Measurements from ENCODE around the gene MYO18B. TPM values are rescaled to one million over a fixed set of nuclear protein-coding genes. Genes with fewer than 3 reads are reported as not detected.

Gene MYO18B
- total and polyA plus RNA-seq, 2 donors (not counting 3 experiments of a cell fraction or from before 2014, with no cell fraction given), result 0.01 TPM; not detected in 1

- BruUV-seq (replicated peaks), result no TSS peak
- no peaks in the 10 kb centered on the region for H3K36me3 ChIP-seq (ENCODE audit: control insufficient read depth in 2 of 2, extremely low read depth in 1 of 2, insufficient read depth in 2 of 2, low read length in 2 of 2)
- POLR2A ChIA-PET, result no interaction called here
- H3K27me3 ChIP-seq (ENCODE audit: control insufficient read depth in 2 of 2, insufficient read depth in 2 of 2, low read length in 2 of 2), result no peaks in the 10 kb centered on the region
- H3K9ac ChIP-seq (replicated peaks; ENCODE audit: extremely low read depth, insufficient read depth, low read length), result no peak overlapping the region
- FAIRE-seq (no peak), DNase-seq (ENCODE audit: low read depth, low spot score) (no peak)
- no peak overlapping the region for H3K4me2 ChIP-seq (ENCODE audit: insufficient read depth, low read length)
- H3K4me1 ChIP-seq (ENCODE audit: control insufficient read depth, extremely low read depth, insufficient read depth, low read length), result no peaks in the 10 kb centered on the region
- dilution Hi-C loops (cut with MboI; ENCODE audit: extremely low pct_ligation_motif_present, low sequenced_read_pairs), result no loop called here
- no peaks in the 10 kb centered on the region for H3K79me2 ChIP-seq (ENCODE audit: control insufficient read depth, insufficient read depth, low read length)
- no peaks in the 10 kb centered on the region for H4K20me1 ChIP-seq (replicated peaks; ENCODE audit: control insufficient read depth, extremely low read depth, insufficient read depth, low read length)
- no peaks in the 10 kb centered on the region for H3K9me3 ChIP-seq (replicated peaks; ENCODE audit: control insufficient read depth, insufficient read depth, low read length)
- H3K27ac ChIP-seq (ENCODE audit: insufficient read depth, low read depth, low read length), result no peak overlapping the region
- H3K4me3 ChIP-seq (replicated peaks in 1 of 3; ENCODE audit: insufficient read depth in 1 of 3, low read depth in 1 of 3, low read length in 3 of 3), result no peak overlapping the region
- intact Hi-C loops (cut with micrococcal nuclease), result loop anchor here (5.0 kb wide), 2 partner anchors 61 to 339 kb away; no protein-coding TSS in a partner anchor
- no peaks in the 10 kb centered on the region for H3K9me1 ChIP-seq (replicated peaks; ENCODE audit: control insufficient read depth, extremely low read depth, insufficient read depth, low read length)
- H2AFZ ChIP-seq (ENCODE audit: low read depth, low read length), result no peak overlapping the region
- CTCF ChIA-PET, result interaction anchor here (0.9 to 4.5 kb wide), 4 partner anchors 42 to 239 kb away, joined by 3 to 34 read pairs (median 13); no protein-coding TSS in a partner anchor
- TF ChIP-seq FOS (IDR thresholded peaks at IDR 0.05; ENCODE audit: borderline replicate concordance, insufficient read depth, low read length) (no peak), GATA2 (IDR thresholded peaks at IDR 0.05; ENCODE audit: insufficient read depth, insufficient read length, low read depth, low read length) (no peak), CTCF (IDR thresholded peaks at IDR 0.05; ENCODE audit: extremely low read depth in 1 of 2, insufficient read depth in 1 of 2, low read depth in 1 of 2, low read length in 2 of 2) (no peak), MYC (IDR thresholded peaks at IDR 0.05; ENCODE audit: low read depth, low read length) (no peak), EZH2 (IDR thresholded peaks at IDR 0.05; ENCODE audit: borderline replicate concordance, low read depth, low read length, severe bottlenecking) (no peak), JUN (IDR thresholded peaks at IDR 0.05; ENCODE audit: borderline replicate concordance, insufficient read depth, insufficient read length, low read depth) (no peak), POLR2AphosphoS5 (IDR thresholded peaks at IDR 0.05; ENCODE audit: insufficient read depth, low read depth, low read length) (no peak), MAX (IDR thresholded peaks at IDR 0.05; ENCODE audit: insufficient read depth, insufficient read length) (no peak), POLR2A (IDR thresholded peaks at IDR 0.05; ENCODE audit: low read depth, low read length) (no peak)
Observed at GRCh38 chr22:25701056-25701780, 40.8 kb upstream of the MYO18B start.

Data from endothelial cell of umbilical vein (primary cell).